ENCODE measurements around the gene HSPA8. TPM values are rescaled to one million over a fixed set of nuclear protein-coding genes. Genes with fewer than 3 reads are reported as not detected.

Gene HSPA8
- total and polyA plus RNA-seq, 2 of the 8 experiments (the other 6 are each of a cell fraction or from before 2014, with no cell fraction given) = 1,491 to 2,155 TPM

DNA sequence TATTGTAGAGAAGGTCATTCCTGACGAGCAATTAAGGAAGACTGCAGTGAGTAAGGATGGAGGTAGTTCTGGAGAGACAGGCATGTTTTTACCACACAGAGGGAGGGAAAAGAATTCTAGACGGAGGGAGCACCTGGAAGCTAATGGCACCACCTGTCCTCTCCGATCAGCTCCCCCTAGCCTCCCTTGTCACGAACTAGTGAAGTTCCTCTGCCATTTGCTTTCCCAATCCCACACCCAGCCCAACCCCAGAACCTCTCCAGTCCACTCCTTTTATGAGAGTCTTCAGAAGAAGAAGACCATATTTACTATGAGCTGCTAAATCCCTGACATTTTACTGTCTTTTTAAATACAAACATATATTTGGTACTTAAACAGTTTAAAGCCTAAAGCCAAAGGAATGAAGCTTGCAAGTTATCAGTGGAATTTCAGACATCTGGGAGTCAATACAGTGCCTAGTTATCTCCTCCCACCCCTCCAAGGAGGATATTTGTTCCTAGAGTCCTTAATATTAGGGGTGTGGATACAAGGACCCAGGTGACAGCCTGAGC, 46.1 kb upstream of the HSPA8 start:
- Histone ChIP-seq H3K9me3 (ENCODE audit: insufficient read depth in 2 of 2, low read depth in 1 of 2, low read length in 1 of 2) (no peaks in the 10 kb centered on the region), H3K18ac (ENCODE audit: extremely low read depth, low read length) (no peak overlapping the region), H3K79me2 (ENCODE audit: control insufficient read depth in 1 of 2, insufficient read depth in 2 of 2, low read length in 2 of 2) (no peaks in the 10 kb centered on the region), H4K20me1 (replicated peaks in 1 of 2; ENCODE audit: control insufficient read depth in 1 of 2, insufficient read depth in 2 of 2, low read length in 2 of 2) (no peaks in the 10 kb centered on the region), H4K91ac (replicated peaks; ENCODE audit: insufficient read length, low read length) (no peak overlapping the region), H2BK20ac (ENCODE audit: low read length) (no peak overlapping the region), H3K14ac (ENCODE audit: insufficient read length) (no peak overlapping the region), H2BK120ac (replicated peaks; ENCODE audit: low read depth, low read length) (no peak overlapping the region), H3K23me2 (ENCODE audit: low read depth, low read length) (peaks cover 2% of the 10 kb centered on the region; the same call in 1 of the 2 replicates), H2BK12ac (ENCODE audit: low read depth, low read length) (no peak overlapping the region), H3K4ac (replicated peaks; ENCODE audit: insufficient read length, low read depth, low read length) (no peak overlapping the region), H3K4me3 (ENCODE audit: extremely low read depth in 1 of 4, insufficient read depth in 2 of 4, low read depth in 3 of 4, low read length in 4 of 4) (no peak overlapping the region), H2BK15ac (ENCODE audit: low read length) (no peak overlapping the region), H3K4me1 (replicated peaks in 1 of 4; ENCODE audit: control insufficient read depth in 3 of 4, insufficient read depth in 4 of 4, low read length in 3 of 4) (no peaks in the 10 kb centered on the region; a peak in 2 of 7 replicates), H3K36me3 (ENCODE audit: control insufficient read depth in 2 of 4, insufficient read depth in 4 of 4, low read length in 3 of 4) (no peaks in the 10 kb centered on the region), H3K23ac (ENCODE audit: insufficient read length) (no peak overlapping the region), H2AK5ac (ENCODE audit: low read depth, low read length) (no peak overlapping the region), H3K27ac (ENCODE audit: low read depth, low read length) (no peak overlapping the region), H4K8ac (ENCODE audit: extremely low read depth, insufficient read depth, low read length) (no peak overlapping the region), H2AFZ (ENCODE audit: low read length) (no peak overlapping the region), H3K27me3 (replicated peaks in 1 of 4; ENCODE audit: control insufficient read depth in 3 of 4, extremely low read depth in 1 of 4, insufficient read depth in 3 of 4, low read length in 3 of 4) (no peaks in the 10 kb centered on the region), H4K5ac (ENCODE audit: insufficient read length, low read depth, low read length) (no peak overlapping the region), H3K4me2 (ENCODE audit: insufficient read depth in 1 of 2, low read depth in 2 of 2, low read length in 2 of 2) (no peak overlapping the region), H3K9ac (replicated peaks in 1 of 4; ENCODE audit: extremely low read depth in 1 of 4, low read depth in 3 of 4, low read length in 3 of 4) (no peak overlapping the region), H3K79me1 (ENCODE audit: low read depth, low read length) (no peaks in the 10 kb centered on the region), H2BK5ac (ENCODE audit: low read depth, low read length) (no peak overlapping the region), H3K56ac (replicated peaks; ENCODE audit: insufficient read length, low read depth, low read length) (no peak overlapping the region)
- 82% methylated on average over 4 of the region's 4 CpGs; no CpG with 5 or more reads in 1 of the 2 experiments for WGBS, 2 experiments (ENCODE audit: extremely low coverage in 1 of 2, insufficient coverage in 1 of 2, insufficient read length in 1 of 2, insufficient replicate concordance in 2 of 2, low coverage in 1 of 2, low lambda C conversion rate in 2 of 2, missing lambda C conversion rate in 1 of 2)
- DNase-seq (ENCODE audit: low read depth in 1 of 2, low spot score in 2 of 2) (no peak), FAIRE-seq (no peak)
- ChIA-PET CTCF (ENCODE audit: partially characterized antibody) (interaction anchor here (0.6 to 16.3 kb wide), 12 partner anchors 10 to 433 kb away, joined by 3 to 286 read pairs (median 4); no protein-coding TSS in a partner anchor), POLR2A (ENCODE audit: partially characterized antibody) (interaction anchor here (0.8 kb wide), 1 partner anchor 46 kb away, joined by 3 read pairs; the partner anchor contains the start of gene HSPA8)
- TF ChIP-seq, protein P1, sequence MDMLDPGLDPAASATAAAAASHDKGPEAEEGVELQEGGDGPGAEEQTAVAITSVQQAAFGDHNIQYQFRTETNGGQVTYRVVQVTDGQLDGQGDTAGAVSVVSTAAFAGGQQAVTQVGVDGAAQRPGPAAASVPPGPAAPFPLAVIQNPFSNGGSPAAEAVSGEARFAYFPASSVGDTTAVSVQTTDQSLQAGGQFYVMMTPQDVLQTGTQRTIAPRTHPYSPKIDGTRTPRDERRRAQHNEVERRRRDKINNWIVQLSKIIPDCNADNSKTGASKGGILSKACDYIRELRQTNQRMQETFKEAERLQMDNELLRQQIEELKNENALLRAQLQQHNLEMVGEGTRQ (IDR thresholded peaks at IDR 0.05; ENCODE audit: low read length) = no peak
- TF ChIP-seq CBX5 (IDR thresholded peaks at IDR 0.05; ENCODE audit: low read depth, low read length) (no peak), PHF8 (conservative IDR thresholded peaks at IDR 0.05; ENCODE audit: low read depth, low read length) (no peak), CTBP2 (IDR thresholded peaks at IDR 0.05; ENCODE audit: borderline replicate concordance, insufficient read depth, insufficient read length, low read length) (no peak), JUND (IDR thresholded peaks at IDR 0.05; ENCODE audit: low read length) (no peak), SUZ12 (IDR thresholded peaks at IDR 0.05; ENCODE audit: low read length) (no peak), HDAC2 (IDR thresholded peaks at IDR 0.05; ENCODE audit: borderline replicate concordance in 1 of 2, low read depth in 2 of 2, low read length in 2 of 2) (no peak), SIRT6 (IDR thresholded peaks at IDR 0.05; ENCODE audit: low read length) (no peak), CREB1 (IDR thresholded peaks at IDR 0.05) (no peak), POLR2AphosphoS5 (IDR thresholded peaks at IDR 0.05; ENCODE audit: low read depth, low read length) (no peak), CHD2 (IDR thresholded peaks at IDR 0.05; ENCODE audit: low read length) (no peak), CBX8 (IDR thresholded peaks at IDR 0.05; ENCODE audit: borderline replicate concordance, low read depth, low read length) (no peak), TCF12 (IDR thresholded peaks at IDR 0.05; ENCODE audit: low read depth, low read length) (no peak)
